ENCODE measurements around the gene LPP. TPM values are rescaled to one million over a fixed set of nuclear protein-coding genes. Genes with fewer than 3 reads are reported as not detected.

The LPP gene
- total RNA-seq, 4 donors from 2014 or later, result 141 to 248 (median 185) TPM

- TF ChIP-seq CTCF (IDR thresholded peaks at IDR 0.05; ENCODE audit: low read depth), result no peak
Observed at GRCh38 chr3:188232656-188233055, 78.7 kb downstream of the LPP start.

- no peak for TF ChIP-seq CTCF (IDR thresholded peaks at IDR 0.05; ENCODE audit: low read depth)
Observed at GRCh38 chr3:188233320-188233719, 79.4 kb downstream of the LPP start.

GRCh38 chr3:188234132-188234531, 80.2 kb downstream of the LPP start:
- no peak for TF ChIP-seq CTCF (IDR thresholded peaks at IDR 0.05; ENCODE audit: low read depth)

- TF ChIP-seq CTCF (IDR thresholded peaks at IDR 0.05; ENCODE audit: low read depth), result no peak
Observed at GRCh38 chr3:188236271-188236670, 82.3 kb downstream of the LPP start.

- TF ChIP-seq CTCF (IDR thresholded peaks at IDR 0.05; ENCODE audit: low read depth), result no peak
Observed at GRCh38 chr3:188239035-188239434, 85.1 kb downstream of the LPP start.

GRCh38 chr3:188239577-188239976, 85.6 kb downstream of the LPP start:
- no peak for TF ChIP-seq CTCF (IDR thresholded peaks at IDR 0.05; ENCODE audit: low read depth)

- no peak for TF ChIP-seq CTCF (IDR thresholded peaks at IDR 0.05; ENCODE audit: low read depth)
Observed at GRCh38 chr3:188240189-188240981, 86.4 kb downstream of the LPP start.
